ENCODE data around the gene P3H2.
A peak's percentile ranks its signal among the peaks of the same experiment; 100 is the strongest.

P3H2 gene

DNA sequence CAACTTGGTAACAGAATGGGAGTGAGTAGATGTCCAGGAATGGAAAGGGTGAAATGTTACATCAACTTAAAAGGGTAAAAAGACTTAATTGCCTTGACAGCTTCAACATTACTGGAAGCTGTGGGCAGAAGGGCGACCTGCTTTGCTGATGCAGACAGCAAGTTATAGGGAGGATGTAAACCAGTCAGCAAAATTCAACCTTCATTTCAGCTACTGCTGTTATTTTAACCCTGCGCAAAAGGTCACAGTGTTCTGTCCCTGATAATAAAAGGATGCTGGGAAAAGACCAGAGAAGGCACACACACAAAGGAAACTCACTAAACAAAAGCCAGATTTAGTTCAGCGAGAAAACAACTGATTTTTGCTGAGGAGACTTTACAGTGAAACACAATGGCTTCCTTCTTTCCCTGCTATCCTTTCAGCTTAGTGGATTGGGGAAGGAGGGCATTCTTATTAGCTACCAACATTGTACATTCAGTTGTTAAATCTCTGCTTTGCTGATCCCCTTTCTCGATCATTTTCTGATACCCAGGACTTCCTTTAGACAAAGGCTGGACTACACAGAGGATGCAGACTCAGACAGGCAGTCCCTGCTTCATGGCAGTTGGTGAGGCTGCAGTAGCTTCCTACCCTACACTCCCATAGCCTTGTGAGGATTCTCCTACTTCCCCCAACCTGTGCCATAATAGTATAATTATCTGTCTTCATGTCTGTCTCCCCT is 62.0 kb downstream of the P3H2 start:
- peak in 1 of 10 donors; percentile 11 for DNase-seq
- intact Hi-C loops (cut with DNase I), result no loop called here

DNA sequence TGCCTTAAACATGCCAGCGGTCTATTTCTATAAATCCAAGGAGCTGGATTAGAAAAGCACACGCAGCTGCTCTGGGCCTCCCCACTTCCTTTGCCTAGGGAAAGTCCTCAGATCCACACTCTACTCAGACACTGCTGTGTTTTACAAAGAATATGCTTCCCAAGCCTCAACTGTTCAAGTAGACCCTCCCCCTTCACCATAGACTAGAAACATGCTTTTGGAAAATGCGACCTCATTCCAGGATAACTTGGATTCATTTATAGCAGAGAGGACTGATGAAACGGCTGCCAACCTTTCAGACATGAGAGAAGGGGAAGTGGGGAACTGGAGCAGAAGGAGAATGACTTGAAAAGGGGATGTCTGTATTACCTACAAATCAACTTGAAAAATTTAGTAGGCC is 64.0 kb downstream of the P3H2 start:
- DNase-seq, result no peak
- intact Hi-C loops (cut with DNase I), result no loop called here

DNA sequence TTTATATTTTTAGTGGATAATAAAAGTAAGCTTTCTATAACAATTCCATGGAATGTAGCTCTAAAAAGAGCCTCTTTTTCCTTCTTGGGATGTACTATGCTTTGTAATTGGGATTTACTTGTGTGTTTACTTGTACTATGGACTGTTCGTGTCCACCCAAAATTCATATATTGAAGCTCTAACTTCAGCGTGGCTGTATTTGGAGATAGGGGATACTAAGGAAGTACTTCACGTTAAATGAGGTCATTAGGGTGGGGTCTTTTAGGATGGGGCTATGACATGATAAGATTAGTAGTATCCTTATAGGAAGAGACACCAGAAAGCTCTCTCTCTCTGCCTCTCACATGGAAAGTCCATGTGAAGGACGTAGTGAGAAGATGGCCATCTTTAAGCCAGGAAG is 64.9 kb downstream of the P3H2 start:
- intact Hi-C loops (cut with DNase I), result no loop called here

DNA sequence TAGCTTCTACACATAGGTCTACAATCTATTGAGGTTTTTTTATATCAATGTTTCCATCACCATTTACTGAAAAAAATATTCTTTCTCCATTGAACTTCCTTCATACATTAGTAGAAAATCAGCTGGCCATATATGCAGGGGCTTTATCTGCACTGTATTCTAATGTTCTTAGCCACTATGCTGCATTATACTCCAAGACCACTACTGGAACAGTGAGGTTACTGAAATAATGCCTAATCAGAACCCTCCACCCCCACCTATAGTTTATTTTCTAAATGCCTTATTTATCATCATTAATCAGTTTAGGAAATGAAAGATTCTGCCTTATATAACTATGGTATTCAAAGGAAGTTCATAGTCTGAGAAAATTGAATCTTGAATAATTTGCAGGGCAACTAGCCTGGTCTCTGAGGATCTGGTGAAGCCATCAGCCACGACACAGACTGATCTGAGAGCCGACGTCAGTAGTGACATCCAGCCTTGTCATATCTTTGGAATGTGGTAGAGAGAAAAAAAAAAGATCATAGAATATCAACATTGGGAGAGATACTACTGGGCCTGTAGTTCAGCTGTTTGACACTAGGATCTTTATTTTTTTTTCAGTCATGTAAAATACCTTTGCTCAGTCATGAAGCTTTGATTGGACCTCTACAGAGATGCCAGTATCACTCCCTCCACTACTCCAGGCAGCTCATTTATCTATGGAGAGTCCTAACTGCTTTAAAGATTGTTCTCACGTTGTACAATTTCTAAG is 66.6 kb downstream of the P3H2 start:
- intact Hi-C loops (cut with DNase I), result no loop called here
- DNase-seq, result no peak

More for the DNA sequence above, 64.9 kb downstream of the P3H2 start:
- DNase-seq, result no peak

DNA sequence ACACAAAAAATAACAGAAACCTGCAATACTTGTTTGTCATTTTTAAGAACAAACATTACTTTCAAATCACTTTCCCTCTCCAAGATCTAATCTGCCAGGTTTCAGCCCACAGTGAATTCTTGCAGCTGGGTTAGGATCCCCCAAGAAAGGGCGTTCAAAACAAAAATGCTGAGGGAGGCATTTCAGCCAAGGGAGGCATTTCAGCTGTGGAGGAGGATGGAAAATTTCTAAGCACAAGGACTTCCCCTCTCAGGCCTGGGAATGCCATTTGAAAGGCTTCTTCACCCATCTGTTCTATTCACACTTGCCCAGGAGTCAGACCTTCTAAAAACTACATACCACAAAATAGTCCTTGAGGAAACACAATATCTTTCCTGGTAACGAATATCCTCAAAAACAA is 69.1 kb downstream of the P3H2 start:
- DNase-seq, result no peak
- intact Hi-C loops (cut with DNase I), result no loop called here

DNA sequence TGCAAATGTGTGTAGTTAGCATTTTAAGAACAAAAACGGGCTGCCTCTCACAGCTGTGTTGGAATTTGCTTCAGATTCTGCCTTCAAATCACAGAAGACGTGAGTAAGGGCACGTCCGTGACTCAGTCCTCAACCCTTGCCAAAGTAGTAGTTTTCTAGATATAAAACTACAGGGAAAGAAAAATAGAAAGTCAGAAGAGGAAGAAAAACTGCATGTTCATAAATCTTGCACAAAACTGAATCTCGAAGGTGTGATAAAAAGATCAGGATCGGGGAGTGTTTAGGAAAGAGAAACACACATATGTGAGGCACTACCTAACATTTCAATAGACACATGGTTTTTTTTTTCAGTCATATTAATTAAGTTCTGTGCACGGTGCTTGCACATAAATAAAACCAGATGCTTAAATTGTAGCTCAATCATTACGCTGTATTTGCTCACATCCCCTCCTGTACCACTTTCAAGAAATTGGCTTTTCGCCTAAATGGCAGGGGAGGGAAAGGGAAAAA is 71.7 kb downstream of the P3H2 start:
- peak in 1 of 10 donors; percentile 44 for DNase-seq
- intact Hi-C loops (cut with DNase I), result no loop called here

DNA sequence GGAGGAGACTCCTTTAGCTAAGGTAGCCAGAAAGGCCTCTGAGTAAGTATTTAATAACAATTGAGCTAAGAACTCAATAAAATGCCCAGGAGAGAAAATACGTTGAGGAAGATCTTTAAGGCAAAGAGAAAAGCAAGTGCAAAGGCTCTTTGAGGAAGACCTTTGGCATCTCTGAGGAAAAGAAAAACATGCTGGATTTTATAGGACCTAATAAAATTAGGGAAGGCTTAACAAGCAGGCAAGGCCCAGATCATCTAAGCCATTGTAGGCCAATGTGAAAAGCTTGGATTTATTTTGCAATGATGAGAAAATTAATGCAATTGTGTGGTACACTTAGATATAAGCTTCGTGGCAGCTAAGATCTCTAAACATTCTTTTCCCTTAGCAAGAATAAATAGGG is 75.7 kb downstream of the P3H2 start:
- no peak for DNase-seq
- intact Hi-C loops (cut with DNase I), result no loop called here

DNA sequence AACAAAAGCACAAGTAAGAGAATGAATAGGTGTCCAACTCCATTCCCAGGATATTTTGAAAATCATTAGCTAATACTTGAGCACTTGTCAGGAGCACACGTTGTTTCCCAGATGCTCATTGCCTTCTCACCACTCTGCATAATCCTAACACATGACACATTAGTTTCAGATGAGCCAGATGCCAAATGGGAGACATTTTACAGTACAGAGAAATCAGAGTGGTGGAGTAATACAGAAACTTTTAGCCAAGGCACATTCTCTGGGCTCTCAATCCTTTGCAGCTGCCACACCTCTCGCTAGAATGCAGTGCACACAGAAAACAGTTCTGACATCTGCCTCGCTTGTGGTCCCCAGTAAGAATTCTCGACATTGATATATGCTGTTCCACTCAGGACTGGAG is 76.6 kb downstream of the P3H2 start:
- intact Hi-C loops (cut with DNase I), result no loop called here
- no peak for DNase-seq

DNA sequence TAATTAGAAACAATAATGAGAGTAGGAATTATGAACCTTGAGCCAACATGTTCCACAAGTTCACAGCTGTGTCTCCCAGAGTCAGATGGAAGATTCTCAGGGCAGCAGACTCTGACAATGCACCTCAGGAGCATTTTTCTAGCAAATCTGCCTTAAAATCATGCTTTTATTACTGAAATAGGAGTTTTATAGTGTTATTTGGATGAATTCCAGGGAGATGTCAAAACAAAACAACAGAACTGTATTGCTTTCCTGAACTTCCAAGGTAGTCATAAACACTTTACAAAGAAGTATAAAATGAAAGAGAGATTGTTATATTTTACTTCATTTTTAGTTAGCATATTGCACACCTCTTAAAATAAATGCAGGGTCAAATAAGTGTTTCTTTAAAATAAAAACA is 77.0 kb downstream of the P3H2 start:
- intact Hi-C loops (cut with DNase I), result no loop called here
- no peak for DNase-seq

DNA sequence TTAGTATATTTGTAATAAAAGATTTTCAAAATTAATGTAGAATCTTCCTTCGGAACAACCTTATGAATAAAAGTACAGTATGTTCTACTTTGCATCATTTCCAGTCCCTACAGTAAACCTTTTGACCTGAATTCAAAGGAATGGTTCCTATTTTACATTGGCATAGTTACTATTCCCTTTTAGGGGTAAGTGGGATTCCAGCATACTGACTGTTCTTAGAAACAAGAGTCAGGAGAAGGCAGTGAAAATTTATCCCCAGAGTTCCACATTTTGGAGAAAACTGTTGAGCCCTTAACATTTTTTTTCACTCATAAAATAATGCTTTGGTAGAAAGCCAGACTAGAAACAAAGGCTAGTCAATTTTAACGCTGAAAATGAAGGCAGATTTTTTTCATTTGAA is 78.1 kb downstream of the P3H2 start:
- intact Hi-C loops (cut with DNase I), result no loop called here
- DNase-seq, result no peak

DNA sequence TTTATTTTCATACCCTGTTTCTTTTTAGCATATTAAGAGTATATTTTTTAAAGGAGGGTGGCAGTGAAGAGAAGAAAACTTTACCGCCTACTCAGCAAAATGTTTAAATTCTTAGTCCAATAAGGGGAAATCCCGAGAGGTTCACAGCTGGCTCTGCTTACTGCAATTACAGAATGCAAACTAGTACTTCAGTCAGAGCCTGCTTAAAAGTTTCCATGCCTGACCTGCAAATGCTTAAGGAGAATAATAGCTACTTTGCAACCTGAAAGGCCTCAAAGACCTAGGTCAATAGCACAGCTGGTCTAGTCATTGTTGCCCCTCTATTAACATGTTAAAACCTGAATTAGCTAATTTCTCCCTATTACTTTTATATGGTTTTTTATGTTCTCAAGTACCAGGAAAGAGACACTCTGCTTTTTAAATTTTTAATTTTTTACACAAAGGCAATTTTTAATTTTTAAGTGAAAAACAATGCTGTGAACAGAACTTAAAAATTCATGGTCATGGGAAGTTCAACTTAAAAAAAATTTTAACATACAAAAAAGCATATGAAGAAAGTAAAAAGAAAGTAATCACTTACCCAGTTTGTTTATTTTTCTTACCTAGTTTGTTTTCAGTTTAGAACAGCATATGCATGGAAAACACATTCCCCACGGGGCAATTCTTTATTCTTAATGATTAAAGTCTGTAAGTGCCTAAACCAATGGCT is 79.2 kb downstream of the P3H2 start:
- no peak for DNase-seq

DNA sequence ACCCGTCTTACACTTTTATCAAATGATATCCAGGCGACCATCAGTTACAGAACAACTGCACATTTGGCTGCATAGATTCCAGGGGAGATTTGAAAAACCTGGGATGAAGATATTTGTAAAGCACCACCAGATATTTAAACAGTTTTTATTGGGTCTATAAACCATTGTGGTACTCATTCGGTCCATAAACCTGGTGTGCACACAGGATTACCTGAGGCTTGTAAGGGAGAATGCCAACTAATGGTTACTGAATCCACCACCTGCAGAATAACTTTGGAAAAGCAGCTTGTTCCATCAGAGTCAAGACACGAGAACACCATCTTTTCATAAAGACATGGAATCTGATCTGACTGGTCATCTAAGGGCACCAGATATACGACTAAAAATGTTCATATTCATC is 80.6 kb downstream of the P3H2 start:
- intact Hi-C loops (cut with DNase I), result no loop called here

More for the DNA sequence above, 79.2 kb downstream of the P3H2 start:
- intact Hi-C loops (cut with DNase I), result no loop called here

DNA sequence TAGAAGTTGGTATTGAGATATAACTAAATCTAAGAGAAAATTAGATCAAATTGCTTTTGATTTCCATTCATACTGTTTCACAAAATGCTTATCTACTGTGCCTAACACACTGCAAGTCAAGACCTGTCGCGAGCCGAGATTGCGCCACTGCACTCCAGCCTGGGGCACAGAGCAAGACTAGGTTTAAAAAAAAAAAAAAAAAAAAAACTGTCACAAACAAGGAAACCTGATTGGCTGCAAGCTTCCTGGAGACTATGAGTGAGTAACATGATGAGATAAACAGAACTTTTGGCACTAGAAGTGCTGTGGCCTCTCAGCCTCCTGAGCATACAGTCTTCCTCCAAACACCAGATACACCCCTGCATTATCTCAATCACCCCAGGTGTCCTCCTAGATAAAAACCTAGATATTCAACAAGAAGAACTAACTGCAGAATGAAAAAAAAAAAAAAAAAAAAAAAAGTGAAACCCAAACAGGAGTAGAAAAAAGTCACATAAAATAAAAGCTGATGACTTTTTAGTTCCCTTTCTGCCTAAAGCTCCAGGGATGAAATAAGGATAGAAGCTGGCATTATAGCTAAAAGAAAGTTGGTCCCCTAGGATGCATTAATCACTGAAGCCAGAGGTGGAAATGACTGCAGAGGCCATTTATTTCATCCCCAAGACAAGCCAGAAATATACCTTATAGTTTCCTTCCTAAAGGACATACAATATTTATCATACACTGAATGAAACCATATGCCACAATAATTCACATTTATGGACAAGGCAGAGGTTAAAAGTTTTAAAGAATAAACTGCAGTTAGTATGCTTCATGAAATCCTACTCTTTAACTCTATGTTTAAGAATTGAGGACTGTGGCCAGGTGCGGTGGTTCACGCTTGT is 82.4 kb downstream of the P3H2 start:
- DNase-seq, result peak in 1 of 10 donors; percentile 73
- intact Hi-C loops (cut with DNase I), result no loop called here

More for the DNA sequence above, 80.6 kb downstream of the P3H2 start:
- DNase-seq, result no peak

DNA sequence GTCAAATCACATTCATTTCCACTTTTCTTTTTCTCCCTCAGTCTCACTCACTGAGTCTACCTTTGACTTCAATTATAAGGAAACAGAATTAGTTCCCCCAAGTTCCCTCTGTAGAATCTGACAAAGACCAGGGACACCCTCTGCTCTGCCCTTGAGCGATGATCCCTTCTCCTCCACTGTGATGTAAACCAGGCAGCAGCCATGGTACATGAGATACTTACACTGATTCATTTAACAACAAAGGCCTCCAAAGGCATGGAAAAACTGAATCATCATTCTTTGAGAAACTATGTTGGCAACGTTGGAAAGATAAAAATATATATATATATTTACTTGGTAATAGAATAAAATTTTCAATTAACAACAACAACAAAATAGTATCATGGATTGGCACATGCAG is 84.1 kb downstream of the P3H2 start:
- no peak for DNase-seq
- intact Hi-C loops (cut with DNase I), result no loop called here

DNA sequence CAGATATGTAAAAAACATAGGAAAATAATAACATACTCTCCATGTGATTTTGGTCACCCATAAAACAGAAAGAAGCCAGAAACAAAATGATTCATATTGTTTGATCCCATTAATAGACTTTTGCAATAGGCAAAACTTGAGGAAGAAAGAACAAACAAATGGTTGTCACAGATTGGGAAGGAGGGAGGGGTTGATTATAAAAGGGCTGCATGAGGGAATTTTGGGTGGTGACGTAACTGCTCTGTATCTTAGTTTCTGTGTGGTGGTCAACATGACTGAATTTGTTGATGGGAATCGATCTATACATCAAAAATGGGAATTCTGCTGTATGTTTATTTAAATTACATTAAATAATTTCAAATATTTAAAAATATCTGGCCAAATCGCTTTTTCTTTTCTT is 86.3 kb downstream of the P3H2 start:
- DNase-seq, result no peak
- intact Hi-C loops (cut with DNase I), result no loop called here

DNA sequence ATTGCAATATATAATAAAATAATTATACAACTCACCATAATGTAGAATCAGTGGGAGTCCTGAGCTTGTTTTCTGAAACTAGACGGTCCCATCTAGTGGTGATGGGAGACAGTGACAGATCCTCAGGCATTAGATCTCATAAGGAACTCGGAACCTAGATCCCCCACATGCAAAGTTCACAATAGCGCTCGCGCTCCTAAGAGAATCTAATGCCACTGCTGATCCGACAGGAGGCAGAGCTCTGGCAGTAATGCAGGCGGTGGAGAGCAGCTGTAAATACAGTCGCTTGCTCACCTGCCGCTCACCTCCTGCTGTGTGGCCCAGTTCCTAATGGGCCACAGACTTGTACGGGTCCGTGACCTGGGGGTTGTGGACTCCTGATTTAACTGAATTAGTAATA is 87.8 kb downstream of the P3H2 start:
- no peak for DNase-seq
- intact Hi-C loops (cut with DNase I), result no loop called here

DNA sequence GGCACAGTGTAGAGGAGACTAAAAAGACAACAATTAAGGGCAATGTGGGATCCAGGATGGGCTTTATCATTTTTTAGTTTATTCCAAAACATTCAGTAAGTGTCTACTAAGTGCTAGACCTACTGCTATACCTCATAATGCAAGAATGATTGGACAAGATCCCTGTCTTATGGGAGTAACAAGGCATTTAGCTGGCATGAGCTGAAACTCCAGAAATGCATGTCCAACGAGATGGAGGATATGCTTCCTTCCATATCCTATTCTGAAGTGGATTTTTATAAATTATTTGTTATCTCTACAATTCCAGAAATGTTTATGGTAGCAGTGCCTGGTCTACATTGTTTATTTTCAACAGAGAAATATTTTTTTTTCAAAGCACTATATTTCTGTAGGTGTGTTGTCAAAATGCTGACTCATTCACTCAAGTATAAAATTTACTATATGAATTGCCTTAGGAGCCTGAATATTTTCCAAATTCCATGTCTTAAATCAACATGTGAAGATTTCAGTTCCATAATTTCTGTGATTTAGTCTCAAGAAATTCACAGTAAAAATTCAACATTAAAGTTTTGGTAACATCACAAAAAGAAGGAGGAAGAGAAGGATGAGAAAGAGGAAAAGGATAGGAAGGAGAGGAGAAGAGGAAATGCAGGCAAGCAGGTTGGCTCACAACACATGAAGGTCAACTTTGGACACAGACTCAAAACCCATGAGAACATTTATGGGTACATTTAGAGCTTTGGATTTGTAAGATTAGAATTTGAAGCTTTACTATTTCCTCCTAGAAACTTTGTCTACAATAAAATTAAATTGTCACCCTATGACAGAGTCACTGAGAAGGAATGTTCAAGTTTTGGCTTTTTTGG is 88.6 kb downstream of the P3H2 start:
- no peak for DNase-seq
- intact Hi-C loops (cut with DNase I), result no loop called here

DNA sequence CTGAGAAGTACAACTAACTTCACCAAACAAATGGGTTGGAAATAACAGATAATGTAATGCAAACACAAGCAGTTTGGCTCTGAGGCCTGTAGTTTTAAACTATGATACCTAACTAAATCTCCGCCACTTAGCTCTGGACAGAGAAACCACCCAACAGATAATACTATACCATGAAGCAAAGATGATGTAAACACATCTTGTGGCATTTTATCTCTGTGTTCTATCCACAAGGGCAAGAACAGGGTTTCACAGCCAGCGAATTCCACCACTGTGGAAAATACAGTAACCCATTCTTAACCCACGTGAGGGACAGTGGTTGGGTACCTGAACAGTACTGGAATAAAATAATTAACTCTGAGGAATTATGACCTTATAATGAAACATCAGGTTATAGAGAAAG is 93.6 kb downstream of the P3H2 start:
- intact Hi-C loops (cut with DNase I), result no loop called here

DNA sequence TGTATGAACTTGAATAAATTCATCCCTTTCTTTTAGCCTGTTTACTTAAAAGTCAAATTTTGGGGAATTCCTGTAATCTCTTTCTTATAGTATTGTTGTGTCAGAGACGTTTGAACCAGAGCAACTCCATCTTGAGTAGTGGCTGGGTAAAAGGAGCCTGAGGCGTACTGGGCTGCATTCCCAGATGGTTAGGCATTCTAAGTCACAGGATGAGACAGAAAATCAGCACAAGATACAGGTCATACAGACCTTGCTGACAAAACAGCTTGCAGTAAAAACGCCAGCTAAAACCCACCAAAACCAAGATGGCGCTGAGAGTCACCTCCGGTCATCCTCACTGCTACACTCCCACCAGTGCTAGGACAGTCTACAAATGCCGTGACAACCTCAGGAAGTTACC is 94.5 kb downstream of the P3H2 start:
- intact Hi-C loops (cut with DNase I), result no loop called here
- no peak for DNase-seq

More for the DNA sequence above, 93.6 kb downstream of the P3H2 start:
- no peak for DNase-seq

All from posterior cingulate gyrus (tissue), 11 donors.